GM10266 (cell line): ENCODE data around the gene SHISA6.

Source experiments
- DNase-seq: peaks from one replicate; pipeline ENCODE4 v3.0.0; 2012; ENCODE audit errors: extremely low spot score
- TF ChIP-seq, protein P1 (sequence below): IDR thresholded peaks from 2 replicates; pipeline ENCODE4 v1.5.1; 2012; ENCODE audit warnings: mild to moderate bottlenecking, low read depth; ENCODE audit not compliant: control insufficient read depth, insufficient read depth; ENCODE audit errors: missing control alignments

SHISA6 gene

DNA sequence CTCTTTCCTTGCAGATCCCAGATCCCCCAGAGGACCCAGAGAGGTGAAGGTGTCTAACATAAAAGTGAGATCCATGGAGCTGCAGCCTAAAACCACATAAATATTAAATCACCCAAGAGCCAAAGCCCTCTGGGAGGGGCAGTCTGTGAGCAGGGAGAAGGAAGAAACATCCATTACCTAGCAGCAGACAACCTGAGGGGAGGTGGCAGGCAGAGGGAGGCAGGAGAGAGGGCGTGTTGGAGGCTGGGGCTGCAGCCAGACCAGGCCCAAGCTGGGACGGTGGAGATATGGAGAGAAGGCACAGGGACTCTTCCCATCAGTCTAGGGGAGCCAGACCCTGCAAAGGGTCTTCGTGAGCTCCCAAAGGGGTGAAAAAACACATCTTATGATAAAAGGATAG, 101.1 kb downstream of the SHISA6 start:
- TF ChIP-seq, protein P1, sequence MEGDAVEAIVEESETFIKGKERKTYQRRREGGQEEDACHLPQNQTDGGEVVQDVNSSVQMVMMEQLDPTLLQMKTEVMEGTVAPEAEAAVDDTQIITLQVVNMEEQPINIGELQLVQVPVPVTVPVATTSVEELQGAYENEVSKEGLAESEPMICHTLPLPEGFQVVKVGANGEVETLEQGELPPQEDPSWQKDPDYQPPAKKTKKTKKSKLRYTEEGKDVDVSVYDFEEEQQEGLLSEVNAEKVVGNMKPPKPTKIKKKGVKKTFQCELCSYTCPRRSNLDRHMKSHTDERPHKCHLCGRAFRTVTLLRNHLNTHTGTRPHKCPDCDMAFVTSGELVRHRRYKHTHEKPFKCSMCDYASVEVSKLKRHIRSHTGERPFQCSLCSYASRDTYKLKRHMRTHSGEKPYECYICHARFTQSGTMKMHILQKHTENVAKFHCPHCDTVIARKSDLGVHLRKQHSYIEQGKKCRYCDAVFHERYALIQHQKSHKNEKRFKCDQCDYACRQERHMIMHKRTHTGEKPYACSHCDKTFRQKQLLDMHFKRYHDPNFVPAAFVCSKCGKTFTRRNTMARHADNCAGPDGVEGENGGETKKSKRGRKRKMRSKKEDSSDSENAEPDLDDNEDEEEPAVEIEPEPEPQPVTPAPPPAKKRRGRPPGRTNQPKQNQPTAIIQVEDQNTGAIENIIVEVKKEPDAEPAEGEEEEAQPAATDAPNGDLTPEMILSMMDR = no peak
- DNase-seq = no peak

DNA sequence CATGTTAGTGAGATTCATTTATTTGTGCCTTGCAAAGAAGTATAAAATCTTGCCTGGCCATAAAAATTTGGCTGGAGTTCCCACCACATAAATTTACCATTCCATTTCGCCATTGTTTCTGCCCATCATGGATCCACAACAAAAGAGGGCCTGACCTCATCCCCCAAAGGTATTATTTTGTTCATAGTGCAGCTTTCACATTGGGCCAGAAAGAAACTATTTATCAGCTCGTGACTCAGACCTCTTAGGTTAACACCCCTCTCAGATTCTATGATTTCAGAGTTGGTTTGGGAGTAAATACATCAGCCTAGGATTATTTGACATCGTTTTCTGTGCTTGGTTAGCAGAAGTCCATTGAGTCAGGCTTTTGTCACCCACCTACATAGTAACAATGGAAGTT, 108.1 kb downstream of the SHISA6 start:
- no peak for DNase-seq
- TF ChIP-seq, protein P1 = no peak

DNA sequence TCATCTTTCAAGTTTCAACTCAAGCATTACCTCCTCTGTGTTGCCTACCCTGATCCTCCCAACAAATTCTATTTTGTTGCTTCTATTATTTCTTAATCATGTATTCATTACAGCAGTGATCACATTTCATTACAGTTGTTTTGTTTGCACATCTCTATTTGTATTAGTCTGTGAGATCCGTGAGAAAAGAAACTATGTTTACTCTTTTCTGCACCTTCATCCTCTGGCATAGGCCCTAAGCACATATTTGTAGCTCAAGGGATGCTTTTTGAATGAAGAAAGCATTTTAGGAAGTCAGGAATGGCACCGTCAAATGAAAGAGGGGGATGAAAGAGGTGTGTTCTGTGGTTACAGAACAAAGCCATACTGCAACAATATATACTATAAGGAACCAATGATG, 110.5 kb downstream of the SHISA6 start:
- DNase-seq = no peak

DNA sequence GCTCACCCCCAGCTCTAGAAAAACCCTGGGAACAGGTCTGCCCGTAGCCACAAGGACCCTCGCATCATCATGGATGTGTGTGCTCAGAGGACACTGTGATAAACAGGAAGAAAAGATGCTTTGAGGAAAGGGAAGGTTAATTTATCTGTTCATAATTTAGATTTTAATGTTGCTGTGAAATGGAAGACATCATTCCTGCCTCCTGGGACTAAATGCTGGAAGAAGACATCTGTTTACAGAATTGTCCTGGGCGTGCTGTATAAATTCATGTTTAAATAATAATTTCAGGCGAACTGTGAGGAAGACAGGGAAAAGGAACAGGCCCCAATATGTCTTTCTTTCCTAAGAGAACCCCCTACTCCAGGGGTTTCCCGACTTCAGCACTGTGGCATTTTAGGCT, 112.6 kb downstream of the SHISA6 start:
- no peak for DNase-seq
- TF ChIP-seq, protein P1 = no peak

More for the DNA sequence above, 110.5 kb downstream of the SHISA6 start:
- TF ChIP-seq, protein P1 = no peak

DNA sequence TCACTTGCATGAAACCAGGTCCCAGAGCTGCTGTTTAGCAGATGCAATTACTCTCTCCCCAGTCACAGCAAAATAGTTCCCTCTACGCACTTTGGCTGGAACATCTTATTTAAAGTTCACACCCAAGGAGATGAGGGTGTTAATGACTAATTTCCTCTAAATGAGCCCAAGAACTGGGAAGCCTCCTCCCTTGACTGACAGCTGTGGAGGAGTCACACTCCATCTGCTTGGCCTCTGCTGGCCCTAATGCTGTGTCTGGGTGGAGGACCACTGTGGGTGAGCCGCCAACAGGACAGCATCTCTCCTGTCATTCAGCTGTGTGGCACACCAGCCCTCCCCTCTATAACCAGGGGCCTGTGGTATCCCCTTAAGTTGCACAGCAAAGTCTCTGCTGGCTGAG, 115.4 kb downstream of the SHISA6 start:
- TF ChIP-seq, protein P1 = no peak
- no peak for DNase-seq

DNA sequence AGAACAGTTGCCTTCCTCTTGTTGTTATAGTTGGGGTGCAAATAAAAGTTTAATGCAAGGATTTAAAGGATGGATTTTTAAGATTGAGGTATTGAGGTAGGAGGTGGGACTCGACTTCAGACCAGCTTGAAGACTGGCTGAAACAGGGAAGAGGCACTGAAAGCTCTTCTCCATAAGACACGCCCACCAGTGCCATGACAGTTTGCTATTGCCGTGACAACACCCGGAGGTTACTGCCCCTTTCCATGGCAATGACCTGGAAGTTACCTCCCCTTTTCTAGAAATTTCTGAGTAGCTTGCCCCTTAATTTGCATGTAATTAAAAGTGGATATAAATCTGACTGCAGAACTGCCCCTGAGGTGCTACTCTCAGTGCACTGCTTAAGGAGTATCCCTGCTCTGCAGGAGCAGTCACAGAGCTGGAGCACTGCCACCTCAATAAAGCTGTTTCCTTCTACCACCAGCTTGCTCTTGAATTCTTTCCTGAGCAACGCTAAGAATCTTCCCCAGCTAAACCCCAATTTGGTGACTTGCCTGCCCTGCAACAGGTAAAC, 122.6 kb downstream of the SHISA6 start:
- no peak for DNase-seq

DNA sequence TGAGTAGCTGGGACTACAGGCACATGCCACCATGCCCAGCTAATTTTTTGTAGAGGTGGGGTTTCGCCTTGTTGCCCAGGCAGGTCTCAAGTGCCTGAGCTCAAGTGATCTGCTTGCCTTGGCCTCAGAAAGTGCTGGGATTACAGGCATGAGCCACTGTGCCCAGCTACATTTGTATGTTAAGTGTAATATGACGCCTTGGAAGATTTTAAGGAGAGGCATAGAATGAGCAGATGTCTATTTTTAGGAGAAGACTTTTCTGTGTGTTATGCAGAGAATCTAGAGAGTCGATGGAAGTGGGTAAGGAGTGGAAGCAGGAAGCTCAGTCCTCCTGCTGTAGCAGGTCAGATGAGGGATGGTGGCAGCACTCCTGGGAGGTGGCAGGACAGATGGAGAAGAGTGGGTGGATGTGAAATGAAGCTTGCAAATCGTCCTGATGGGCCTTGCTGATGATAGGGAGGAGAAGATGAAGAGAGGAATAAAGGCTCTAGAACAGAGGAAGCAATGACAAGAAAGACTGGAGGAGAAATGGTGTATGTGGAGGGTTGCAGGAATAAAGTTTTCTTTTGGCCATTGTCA, 125.3 kb downstream of the SHISA6 start:
- DNase-seq = no peak
- TF ChIP-seq, protein P1 = no peak

More for the DNA sequence above, 122.6 kb downstream of the SHISA6 start:
- TF ChIP-seq, protein P1 = no peak
